NCI-H187 (cell line): ENCODE data around the gene TMEM235.
"Not testable (repeated sequence)": the region's sequence is repeated elsewhere in the genome, so short reads cannot be mapped to it uniquely, and the experiment has no call there.

Source experiments
- DNase-seq, 2 experiments: peaks; one replicate each; lab custom pipeline; 2025; lab: John Stamatoyannopoulos, UW

Gene TMEM235

DNA sequence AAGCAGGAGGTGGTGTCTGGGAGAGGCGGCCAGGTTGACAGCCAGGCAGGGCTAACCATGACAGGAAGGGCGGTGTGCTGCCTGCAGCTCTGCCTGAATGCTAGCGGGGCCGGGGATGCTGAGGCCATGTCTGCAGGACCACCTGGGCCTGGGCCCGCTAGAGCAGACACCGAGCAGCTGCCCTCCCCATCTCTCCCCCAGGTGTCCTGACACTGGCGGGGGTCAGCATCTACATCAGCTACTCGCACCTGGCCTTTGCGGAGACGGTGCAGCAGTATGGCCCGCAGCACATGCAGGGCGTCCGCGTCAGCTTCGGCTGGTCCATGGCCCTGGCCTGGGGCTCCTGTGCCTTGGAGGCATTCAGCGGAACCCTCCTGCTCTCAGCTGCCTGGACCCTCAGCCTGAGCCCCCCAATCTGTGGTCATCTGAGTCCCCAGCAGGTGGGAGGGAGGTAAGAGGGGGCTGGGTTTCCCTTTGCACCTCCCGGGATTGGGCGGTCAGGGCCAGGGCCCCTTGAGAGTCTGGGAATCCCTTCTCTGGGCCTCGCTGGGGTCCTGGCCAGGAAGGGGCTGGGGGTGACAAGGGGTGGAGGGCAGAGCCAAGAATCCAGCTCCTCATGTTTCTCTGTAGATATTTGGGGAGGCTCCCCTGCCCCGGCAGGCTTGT, 7.5 kb downstream of the TMEM235 start:
- DNase-seq = no peak

DNA sequence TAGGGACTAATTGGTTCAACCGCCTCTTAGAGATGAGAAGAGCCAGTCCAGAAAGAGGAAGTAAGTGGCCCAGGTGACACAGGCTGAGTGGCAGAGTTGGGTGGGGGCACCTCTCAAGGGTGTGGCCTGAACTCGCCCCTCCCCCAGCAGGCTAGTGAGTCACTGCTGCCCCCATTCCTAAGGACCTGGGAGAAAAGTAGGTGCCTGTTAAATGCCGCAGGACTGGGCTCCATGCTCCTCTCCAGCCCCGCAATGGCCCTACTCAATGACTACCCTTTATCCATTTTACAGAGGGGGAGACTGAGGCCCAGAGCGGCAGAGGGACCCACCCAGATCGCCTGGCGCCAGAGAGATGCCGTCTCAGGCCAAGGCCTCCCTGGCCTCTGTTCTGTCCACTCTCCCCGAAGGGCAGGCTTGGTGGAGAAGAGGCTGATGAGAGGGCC, 8.1 kb downstream of the TMEM235 start:
- DNase-seq = no peak

DNA sequence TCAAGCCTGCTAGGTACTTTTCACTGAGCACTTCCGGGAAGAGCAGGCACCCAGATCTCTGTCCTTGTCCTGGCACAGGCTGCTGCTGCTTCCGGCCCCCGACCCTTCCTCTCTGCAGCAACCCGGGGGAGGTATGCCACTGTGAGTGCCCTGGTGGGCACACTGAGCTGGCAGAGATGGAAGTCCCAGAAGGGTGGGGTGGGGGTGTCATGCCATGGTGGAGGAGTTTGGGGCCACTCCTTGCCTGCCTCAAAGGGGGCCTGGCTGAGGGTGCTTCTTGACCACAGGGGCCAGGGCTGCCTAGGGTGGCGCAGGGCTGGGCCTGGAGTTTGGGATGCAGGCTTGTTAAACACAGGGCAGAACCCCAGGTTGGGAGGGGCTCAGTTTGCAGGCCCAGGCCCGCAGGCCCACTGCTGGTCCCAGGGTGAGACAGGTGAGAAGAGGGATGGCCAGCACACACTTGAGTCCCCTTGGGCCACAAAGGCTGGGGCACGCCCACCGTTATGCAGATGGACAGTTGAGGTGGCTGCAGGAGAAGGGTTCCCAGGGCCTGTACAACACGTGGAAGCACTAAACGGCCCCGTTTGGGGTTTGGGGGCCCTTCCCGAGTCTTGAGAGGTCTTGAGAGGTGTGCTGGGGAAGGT, 8.7 kb downstream of the TMEM235 start:
- no peak for DNase-seq

- DNase-seq = no peak
Observed at GRCh38 chr17:78240839-78241238, 9.4 kb downstream of the TMEM235 start.

- no peak for DNase-seq
Observed at GRCh38 chr17:78241277-78242023, 10.0 kb downstream of the TMEM235 start.

- no peak for DNase-seq
Observed at GRCh38 chr17:78242024-78242742, 10.8 kb downstream of the TMEM235 start.

- no peak for DNase-seq
Observed at GRCh38 chr17:78247304-78247703, 15.9 kb downstream of the TMEM235 start.

DNA sequence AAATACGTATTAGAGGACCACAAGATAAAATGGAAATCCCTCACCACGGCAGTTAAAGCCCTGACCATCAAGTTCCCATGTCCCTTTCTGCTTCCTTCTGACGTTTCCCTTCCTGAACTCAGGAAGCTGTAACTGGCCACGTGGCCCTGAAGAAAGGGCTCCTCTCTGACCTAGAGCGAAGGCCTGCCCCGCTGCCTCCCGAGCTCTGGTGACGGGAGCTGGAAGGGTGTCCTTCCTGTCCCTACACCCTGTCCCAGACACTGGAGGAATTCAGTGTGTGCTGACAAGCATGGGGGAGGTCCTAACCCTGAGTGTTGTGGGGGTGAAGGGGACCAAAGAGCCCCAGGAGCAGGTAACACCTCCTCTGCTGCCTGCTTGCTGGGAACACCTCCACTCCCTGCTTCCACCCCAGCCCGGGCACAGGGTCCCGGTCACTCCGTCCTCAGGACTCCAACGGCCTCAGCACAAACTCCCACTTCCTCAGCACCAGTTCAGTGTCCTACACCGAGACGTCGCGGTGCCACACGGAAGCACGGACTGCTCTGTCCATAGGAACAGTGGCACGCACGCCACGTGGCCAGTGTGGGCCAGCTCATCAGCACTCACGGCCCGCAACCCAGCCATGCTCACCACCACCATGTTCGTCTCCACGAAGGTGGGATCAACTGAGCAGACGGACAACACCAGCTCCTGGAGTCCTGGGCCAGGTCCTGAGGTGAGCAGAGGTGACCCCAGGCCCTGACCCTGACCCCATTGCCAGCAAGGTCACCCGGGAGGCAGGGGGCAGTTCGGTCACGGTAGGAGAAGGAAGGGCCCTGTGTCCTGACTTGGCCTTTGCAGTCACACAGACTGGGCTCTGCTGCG, 16.9 kb downstream of the TMEM235 start:
- no peak for DNase-seq

GRCh38 chr17:78249074-78249817, 17.8 kb downstream of the TMEM235 start:
- DNase-seq = no peak

DNA sequence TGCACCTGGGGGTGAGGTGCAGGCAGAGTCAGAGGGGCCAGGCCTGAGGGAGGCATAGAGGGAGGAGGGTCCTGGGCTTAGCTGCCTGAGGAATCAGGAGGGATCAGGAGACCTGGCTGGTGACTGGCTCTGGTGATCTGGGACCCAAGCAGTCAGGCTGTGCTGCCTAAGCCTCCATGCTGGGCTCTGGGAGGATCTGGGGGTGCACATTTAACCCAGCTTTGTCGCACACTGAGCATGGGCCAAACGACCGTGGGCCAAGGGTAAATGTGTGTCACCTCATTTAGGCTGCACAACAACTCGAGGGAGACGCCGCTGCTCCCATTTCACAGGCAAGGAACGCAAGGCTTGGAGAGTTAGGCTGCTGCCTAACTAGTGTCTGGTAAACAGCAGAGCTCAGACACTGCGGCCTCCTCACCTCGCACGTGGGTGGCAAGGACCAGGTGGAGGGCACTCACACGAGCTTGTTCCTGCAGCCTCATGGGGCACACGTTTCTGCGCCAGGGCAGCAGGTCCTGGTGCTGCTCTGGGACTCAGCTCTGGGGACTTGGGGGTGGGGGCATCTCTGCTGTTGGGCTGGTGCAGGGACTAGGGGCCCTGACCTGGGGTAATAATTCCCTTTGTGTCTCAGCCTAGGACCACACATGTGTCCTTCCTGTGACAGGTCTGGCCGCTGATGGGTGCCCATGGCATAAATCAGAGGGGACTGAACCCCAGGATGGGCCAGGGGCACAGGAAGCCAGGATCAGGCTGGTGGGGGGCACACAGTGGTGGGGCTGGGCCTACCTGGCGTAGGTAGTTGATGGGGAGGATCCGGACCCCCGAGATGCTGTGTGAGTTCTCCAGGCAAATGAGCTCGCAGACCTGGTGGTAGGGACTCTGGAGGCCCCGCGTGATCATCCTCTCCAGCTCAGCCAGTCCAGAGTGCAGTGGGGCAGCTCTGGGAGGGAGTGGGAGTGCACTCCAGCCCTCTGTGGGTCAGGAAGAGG, 18.7 kb downstream of the TMEM235 start:
- no peak for DNase-seq

GRCh38 chr17:78250891-78251772, 19.7 kb downstream of the TMEM235 start:
- peak; percentile 55 to 62 for DNase-seq

DNA sequence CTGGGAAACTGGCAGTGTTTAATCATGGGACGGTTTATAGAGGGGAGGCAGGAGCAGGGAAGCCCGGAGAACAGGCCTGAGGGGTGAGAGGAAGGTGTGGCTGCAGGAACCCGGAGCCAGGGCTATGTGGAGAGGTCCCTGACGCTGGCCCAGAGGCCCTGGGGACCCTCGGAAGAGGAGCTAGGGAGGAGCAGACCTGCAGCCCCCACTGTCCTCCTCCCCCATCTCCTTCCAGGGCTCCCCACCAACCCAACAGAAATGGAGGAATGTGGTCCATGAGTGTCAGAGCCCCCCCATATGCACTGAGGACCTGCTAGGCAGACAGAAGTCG, 20.3 kb downstream of the TMEM235 start:
- no peak for DNase-seq

DNA sequence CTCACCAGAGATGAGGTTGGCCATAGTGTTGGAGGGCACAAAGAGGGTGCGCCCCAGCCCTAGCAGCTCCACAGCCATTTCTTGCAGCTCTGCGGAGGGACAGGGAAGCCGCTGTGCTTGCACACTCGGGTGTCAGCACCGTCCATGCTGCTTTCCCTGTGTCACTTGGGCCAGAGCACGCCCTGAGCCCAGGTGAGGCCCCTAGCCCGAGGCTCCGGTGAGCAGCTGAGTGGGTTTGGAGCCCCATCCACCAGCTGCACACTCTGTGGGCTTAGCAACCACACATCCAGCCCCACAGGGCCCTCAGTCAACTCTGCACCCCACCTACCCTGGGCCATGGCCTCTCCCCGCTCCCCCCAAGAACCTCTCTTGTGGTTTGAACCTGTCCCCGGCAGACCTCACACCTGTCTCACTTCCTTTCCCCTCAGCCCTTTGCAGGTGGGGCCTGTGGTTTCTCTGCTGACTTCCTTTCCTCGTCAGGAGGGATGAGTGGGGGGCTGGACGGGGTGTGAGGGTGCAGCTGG, 20.7 kb downstream of the TMEM235 start:
- no peak for DNase-seq

- no peak for DNase-seq
Observed at GRCh38 chr17:78252701-78253635, 21.5 kb downstream of the TMEM235 start.

- not testable (repeated sequence) for DNase-seq
Observed at GRCh38 chr17:78253636-78253945, 22.2 kb downstream of the TMEM235 start.

DNA sequence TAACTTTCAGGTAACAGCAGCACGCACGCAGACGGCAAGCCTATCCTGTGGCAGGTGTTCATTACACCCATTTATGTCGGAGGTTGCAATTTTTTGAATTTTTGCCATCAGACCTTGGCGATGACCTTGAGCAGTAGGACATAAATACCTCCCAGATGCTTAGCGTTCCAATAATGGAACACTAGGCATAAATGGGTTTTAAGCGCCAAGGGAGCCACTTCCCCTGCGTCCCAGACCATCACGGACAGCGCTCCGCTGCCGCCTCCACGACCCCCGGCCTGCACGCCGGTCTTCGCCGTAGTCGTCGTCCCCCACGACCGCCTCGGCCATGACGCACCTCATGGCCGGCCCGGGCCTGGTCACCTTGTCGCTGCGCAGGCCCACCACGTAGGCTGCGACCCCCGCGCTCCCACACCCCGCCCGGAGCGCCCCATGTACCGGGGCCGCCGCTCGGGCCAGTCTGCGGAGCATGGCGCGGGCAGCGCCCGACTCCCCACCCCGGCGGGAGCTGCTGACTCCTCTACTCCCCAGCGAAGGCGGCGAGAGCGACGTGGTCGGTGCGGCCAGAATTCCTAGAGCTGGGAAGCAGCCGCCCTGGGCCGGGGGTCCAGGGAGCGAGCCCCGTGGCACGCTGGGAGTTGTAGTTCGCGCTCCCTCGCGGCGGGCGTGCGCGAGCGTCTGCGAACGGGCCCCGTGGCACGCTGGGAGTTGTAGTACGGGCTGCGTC, 22.7 kb downstream of the TMEM235 start:
- peak; percentile 56 to 65 for DNase-seq
